ENCODE results near the gene PGAP3.
"Not testable (repeated sequence)": the region's sequence is repeated elsewhere in the genome, so short reads cannot be mapped to it uniquely, and the experiment has no call there.

The PGAP3 gene

DNA sequence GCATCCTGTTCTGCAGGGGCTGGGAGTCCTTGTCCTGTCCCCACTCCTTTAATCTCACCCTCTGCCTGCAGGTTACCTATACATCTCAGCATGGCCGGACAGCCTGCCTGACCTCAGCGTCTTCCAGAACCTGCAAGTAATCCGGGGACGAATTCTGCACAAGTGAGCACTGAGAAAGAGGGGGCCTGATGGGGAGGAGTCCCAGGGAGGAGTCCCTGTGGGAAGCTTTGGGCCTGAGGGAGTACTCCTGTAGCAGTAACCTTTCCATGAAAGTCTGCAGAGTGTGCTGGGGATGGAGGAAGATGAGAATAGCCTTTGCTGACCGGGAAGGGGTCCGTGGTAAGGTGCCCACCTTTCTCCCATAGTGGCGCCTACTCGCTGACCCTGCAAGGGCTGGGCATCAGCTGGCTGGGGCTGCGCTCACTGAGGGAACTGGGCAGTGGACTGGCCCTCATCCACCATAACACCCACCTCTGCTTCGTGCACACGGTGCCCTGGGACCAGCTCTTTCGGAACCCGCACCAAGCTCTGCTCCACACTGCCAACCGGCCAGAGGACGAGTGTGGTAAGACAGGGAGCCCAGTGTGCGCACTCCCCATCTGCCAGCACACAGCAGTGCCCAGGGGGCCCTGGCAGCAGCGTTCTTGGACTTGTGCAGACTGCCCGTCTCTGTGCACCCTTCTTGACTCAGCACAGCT is 27.7 kb upstream of the PGAP3 start:
- DNase-seq (ENCODE audit: low spot score) (no peak), FAIRE-seq (no peak)

GRCh38 chr17:39714234-39714633 is 26.4 kb upstream of the PGAP3 start:
- DNase-seq (ENCODE audit: low spot score), result no peak
- FAIRE-seq, result no peak

- FAIRE-seq (no peak), DNase-seq (ENCODE audit: low spot score) (no peak)
Observed at GRCh38 chr17:39711851-39712250, 24.0 kb upstream of the PGAP3 start.

DNA sequence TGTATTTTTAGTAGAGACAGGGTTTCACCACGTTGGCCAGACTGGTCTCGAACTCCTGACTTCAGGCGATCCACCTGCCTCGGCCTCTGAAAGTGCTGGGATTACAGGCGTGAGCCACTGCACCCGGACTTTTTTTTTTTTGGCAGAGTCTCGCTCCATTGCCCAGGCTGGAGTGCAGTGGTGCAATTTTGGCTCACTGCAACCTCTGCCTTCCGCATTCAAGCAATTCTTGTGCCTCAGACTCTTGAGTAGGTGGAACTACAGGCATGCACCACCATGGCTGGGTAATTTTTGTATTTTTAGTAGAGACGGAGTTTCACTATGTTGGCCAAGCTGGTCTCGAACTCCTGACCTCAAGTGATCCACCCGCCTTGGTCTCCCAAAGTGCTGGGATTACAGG is 23.2 kb upstream of the PGAP3 start:
- FAIRE-seq, result not testable (repeated sequence)

GRCh38 chr17:39709998-39710964 is 22.4 kb upstream of the PGAP3 start:
- no peak for DNase-seq (ENCODE audit: low spot score)
- no peak for FAIRE-seq

More for the DNA sequence above, 23.2 kb upstream of the PGAP3 start:
- DNase-seq (ENCODE audit: low spot score), result not testable (repeated sequence)

DNA sequence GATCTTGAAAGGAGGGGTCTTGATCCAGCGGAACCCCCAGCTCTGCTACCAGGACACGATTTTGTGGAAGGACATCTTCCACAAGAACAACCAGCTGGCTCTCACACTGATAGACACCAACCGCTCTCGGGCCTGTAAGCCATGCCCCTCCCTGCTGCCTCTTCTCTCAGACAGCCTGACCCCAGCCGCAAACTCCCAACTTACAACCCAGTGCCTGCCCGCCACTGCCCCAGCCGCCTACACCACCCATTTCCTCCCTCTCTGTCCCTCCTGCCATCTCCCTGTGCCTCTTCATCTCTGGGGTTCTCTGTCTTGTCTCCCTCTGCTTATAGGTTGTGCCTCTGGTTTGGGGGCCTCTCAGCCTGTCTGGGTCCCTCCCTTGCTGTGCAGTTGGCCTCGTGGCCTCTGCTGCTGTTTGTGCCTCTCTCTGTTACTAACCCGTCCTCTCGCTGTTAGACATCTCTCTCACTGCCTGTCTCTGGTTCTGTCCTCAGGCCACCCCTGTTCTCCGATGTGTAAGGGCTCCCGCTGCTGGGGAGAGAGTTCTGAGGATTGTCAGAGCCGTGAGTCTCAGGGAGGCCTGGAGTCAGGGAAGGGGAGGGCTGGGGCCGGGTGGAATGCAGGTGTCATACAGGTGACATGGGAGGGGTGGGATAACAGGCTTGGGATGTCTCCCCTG is 21.6 kb upstream of the PGAP3 start:
- FAIRE-seq (no peak), DNase-seq (ENCODE audit: low spot score) (no peak)

DNA sequence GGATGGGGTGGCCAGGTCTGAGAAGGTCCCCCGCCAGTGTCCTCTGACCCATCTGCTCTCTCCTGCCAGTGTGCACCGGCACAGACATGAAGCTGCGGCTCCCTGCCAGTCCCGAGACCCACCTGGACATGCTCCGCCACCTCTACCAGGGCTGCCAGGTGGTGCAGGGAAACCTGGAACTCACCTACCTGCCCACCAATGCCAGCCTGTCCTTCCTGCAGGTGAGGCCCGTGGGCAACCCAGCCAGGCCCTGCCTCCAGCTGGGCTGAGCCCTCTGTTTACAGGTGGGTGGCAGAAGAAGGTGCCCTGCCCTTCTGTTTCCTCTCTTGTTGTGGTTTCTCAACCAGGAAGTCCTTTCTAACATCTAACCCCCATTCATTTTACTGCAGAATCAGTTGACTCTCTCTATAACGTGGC is 19.1 kb upstream of the PGAP3 start:
- no peak for DNase-seq (ENCODE audit: low spot score)
- FAIRE-seq, result no peak

- no peak for FAIRE-seq
- no peak for DNase-seq (ENCODE audit: low spot score)
Observed at GRCh38 chr17:39706383-39706782, 18.5 kb upstream of the PGAP3 start.

DNA sequence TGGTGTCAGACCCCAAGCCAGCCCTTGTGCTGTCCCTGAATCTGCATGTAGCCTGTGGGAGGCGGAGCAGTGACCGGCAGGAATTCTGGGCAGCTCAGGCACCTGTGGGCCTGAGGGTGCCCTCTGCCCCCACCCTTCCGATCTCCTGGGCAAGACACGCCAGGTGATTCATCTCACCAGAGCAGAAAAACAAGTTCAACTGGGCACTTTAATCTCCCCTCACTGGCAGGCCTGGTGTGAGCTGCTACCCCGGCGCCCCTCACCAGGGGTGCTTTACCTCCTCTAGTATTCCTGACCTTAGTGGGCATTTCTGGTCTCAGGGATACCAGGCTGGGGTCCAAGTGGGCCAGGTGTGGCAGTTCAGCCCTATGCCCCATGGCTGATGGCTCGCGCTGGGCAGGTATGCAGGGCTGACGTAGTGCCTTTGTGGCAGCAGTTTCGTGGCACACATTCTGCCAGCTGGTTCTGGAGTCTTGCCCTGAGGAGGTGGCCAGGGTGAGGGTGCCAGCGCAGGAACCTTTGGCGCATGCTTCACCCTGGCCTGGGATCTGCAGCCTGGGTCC is 18.0 kb upstream of the PGAP3 start:
- FAIRE-seq (no peak), DNase-seq (ENCODE audit: low spot score) (no peak)

DNA sequence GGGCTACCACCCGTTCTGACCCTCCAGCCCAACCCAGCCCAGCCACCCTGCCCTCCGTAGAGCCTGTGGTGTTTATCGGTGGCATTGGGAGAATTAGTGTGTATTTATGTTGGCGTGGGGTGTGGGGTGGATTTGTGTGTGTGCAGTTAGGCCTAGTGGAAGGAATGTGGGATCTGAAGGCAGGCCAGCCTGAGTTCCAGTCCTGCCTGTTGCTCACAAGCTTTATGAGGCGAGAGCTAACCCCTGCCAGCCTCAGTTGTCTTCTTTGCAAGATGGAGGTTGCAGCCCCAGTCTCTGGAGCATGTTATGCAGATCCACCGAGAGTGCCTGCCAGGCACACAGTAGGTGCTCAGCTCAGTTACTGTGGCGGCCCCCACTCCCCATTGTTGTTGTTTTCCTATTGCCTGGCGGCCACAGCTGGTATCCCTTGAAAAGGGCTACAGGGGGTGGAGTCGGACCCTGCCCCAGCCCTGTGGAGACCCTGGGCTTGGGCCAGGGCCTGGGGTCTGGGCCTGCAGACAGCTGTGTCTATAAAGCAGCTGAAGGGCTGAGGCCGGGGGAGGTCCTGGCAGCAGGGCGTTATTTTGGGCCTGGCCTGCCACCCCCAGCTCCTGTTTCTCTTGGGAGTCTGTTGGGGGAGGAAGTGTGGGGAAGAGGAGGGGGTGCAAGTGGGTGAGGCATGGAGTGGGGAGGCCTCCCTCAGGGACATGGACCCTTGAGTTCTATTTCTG is 17.1 kb upstream of the PGAP3 start:
- DNase-seq (ENCODE audit: low spot score) (no peak), FAIRE-seq (no peak)

DNA sequence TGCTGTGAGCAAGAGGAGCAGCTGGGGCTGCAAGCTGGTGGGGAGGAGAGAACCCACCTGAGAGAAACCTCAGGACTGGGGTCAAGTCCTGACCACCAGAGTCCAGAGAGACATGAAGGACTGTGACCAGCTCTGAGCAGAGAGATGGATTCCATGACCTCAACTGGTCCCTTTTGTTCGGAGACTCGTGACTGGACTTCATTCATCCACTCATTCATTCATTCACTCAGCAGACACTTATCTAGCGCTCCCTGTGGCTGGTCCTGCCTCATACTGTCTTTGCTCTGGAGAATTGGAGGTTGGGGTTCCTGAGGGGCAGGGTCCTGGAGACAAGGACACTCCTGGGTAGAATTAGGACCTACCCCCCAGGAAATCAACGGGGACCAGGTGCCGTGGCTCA is 16.1 kb upstream of the PGAP3 start:
- FAIRE-seq (no peak), DNase-seq (ENCODE audit: low spot score) (no peak)

DNA sequence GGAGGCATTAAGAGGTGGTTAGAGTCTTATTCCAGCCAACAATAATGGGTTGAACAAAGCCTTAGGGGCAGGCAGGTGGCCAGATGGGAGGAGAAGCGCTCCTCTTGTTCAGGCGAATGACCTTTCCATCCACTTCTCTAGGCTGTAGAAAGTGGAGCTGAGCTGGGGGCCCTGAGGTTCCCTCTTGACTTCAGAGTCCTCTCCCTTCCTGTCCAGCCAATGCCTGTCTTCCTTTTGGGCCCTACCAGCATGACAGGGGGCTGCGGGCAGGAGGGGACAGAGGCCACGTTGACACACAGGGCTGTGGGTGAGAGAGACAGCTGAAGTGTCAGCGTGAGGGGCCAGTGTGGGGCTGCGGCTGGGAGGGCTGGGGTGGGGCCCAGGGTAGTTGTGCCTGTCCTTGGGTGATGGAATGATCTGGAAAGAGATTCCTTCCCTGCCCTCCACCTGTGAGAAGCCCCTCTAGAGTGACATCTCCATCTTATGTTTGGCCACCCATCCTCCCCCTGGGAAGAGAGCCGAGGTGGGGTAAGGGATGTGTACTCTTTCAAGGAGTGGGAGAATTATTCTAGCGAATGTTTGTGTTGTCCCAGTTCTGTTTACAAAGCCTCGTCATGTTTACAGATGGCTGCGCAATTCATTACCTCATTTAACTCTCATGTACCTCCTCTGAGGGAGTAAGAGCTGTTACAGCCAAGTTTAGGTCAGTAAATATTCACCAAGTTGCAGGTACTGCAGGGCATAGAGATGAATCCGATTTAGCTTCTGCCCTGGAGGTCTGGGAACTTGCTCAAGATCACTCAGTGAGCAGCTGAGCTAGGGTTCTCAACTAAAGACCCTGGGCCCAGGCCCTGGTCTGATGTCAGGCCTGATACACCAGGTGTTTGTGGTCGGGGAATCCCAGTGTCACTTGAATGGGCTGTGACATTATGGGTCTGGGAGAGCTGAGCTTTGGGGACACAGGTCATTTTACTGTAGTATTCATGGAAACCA is 15.3 kb upstream of the PGAP3 start:
- FAIRE-seq, result no peak
- DNase-seq (ENCODE audit: low spot score), result no peak

DNA sequence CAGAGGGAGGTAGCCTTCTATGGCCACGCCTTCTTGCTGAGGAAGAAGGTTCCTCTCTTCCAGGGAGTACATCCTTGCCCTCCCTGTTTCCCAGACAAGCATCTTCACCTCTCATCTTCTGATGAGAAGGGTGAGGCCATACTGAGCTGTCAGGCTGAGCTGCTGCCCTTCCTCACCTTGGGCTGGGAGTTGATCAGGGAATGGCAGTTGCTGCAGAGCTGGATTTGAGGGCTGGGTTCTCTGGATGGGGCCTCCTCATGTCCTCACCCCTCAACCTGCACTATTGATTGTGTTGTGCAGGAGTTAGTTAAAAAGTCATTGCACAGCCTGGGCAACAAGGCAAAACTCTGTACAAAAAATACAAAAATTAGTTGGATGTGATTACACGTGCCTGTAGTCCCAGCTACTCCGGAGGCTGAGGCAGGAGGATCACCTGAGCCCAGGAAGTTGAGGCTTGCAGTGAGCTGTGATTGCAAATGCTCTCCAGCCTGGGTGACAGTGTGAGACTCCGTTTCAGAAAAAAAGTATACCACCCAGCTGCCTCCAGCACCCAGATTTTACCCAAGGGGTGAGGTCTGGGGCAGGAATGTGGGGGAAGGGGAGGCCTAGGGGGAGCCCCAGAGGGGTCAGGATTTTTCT is 14.0 kb upstream of the PGAP3 start:
- DNase-seq (ENCODE audit: low spot score) (no peak), FAIRE-seq (no peak)

DNA sequence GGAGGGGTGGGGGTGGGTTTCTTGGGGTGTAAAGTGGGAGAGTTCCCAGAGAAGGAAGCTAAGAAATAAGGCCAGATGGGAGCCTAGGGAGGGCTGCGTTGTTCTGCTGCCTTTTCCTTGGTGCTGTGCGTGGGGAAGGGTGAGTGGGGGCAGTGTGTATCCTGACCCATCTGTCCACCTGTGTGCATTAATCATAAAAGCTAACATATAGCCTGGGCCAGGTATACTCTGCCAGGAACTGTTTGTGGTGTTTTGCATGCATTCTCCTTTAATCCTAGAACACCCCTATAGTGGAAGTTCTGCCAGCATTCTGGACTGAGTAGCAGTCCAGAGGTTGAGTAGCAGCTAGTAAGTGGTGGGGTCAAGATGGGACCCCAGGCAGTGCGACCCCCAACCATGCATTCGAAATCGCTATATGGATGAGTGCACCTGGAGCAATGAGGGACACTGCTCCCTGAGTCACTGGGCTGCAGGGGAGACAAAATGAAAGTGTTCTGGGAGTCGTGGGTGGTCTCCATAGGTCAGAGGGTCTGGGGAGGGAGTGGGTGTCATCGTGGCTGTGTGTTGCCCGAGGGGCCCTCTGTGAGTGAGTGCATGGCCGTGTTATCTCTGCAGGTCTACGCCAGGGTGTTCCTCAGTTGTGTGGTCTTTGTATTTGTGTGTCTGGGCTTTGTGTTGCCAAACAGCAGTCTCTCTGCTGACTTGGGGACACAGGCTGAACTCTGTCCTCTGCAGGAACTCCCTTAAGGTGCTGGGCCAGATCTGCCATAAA is 13.3 kb upstream of the PGAP3 start:
- DNase-seq (ENCODE audit: low spot score) (no peak), FAIRE-seq (no peak)

GRCh38 chr17:39700148-39700987 is 12.5 kb upstream of the PGAP3 start:
- DNase-seq (ENCODE audit: low spot score), result no peak
- FAIRE-seq, result no peak

DNA sequence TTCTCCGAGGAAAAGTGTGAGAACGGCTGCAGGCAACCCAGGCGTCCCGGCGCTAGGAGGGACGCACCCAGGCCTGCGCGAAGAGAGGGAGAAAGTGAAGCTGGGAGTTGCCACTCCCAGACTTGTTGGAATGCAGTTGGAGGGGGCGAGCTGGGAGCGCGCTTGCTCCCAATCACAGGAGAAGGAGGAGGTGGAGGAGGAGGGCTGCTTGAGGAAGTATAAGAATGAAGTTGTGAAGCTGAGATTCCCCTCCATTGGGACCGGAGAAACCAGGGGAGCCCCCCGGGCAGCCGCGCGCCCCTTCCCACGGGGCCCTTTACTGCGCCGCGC is 11.9 kb upstream of the PGAP3 start, which contains the start of gene ERBB2:
TSS of gene ERBB2 (plus strand) at position 247 of the 330 bp plus-strand sequence. CDS start 175 bp downstream, outside the sequence.
- DNase-seq (ENCODE audit: low spot score), result peak; percentile 49
- FAIRE-seq, result peak; percentile 58

- FAIRE-seq; DNase-seq (ENCODE audit: low spot score): not testable (repeated sequence)
Observed at GRCh38 chr17:39699157-39699817, 11.4 kb upstream of the PGAP3 start.

Measured in RCC 7860 (cell line).